H1 (cell line): ENCODE data around the gene SPAG5. TPM values are rescaled to one million over a fixed set of nuclear protein-coding genes. Genes with fewer than 3 reads are reported as not detected.
"Not testable (repeated sequence)": the region's sequence is repeated elsewhere in the genome, so short reads cannot be mapped to it uniquely, and the experiment has no call there.

ENCODE experiments used
- CTCF ChIA-PET: fragments of 300-600 bp; sonication (Branson Sonifier 250); formaldehyde crosslinking; loops from one replicate; lab custom pipeline; 2021; ENCODE audit not compliant: partially characterized antibody; lab: Charles Lee
- POLR2A ChIA-PET: fragments of 300-600 bp; sonication (Branson Sonifier 250); formaldehyde crosslinking; loops from one replicate; lab custom pipeline; 2021; ENCODE audit warnings: inconsistent platforms; ENCODE audit not compliant: partially characterized antibody; lab: Charles Lee
- DNase-seq, 2 experiments: peaks; one replicate each; pipeline versions ENCODE4 v3.0.0 to v3.0.0-alpha.2; 2010 to 2022; ENCODE audit warnings: low spot score in 2 of 2, low read depth in 1 of 2, mixed read lengths in 1 of 2
- FAIRE-seq: peaks from 2 replicates; lab custom pipeline; 2011; peaks lifted over from hg19 to GRCh38; lab: Jason Lieb, UNC
- H2AFZ ChIP-seq: 2 replicates; pipeline ENCODE4 v1.8.1; 2012; ENCODE audit warnings: low read length, inconsistent platforms
- H2AK5ac ChIP-seq: 2 replicates; pipeline ENCODE4 v1.6.1; 2013; ENCODE audit warnings: low read depth, low read length
- H2BK120ac ChIP-seq: replicated peaks from 2 replicates; pipeline ENCODE3; 2013; ENCODE audit warnings: low read depth, low read length, inconsistent platforms
- H2BK12ac ChIP-seq: 2 replicates; pipeline ENCODE4 v1.6.1; 2013; ENCODE audit warnings: low read depth, low read length
- H2BK15ac ChIP-seq: 2 replicates; pipeline ENCODE4 v1.6.1; 2013; ENCODE audit warnings: low read length
- H2BK20ac ChIP-seq: 2 replicates; pipeline ENCODE4 v1.6.1; 2013; ENCODE audit warnings: low read length
- H2BK5ac ChIP-seq: 2 replicates; pipeline ENCODE4 v1.6.1; 2013; ENCODE audit warnings: low read depth, low read length
- H3K14ac ChIP-seq: 2 replicates; pipeline ENCODE4 v1.6.1; 2013; ENCODE audit warnings: inconsistent platforms; ENCODE audit not compliant: insufficient read length
- H3K18ac ChIP-seq: 2 replicates; pipeline ENCODE4 v1.6.1; 2013; ENCODE audit warnings: low read length; ENCODE audit errors: extremely low read depth
- H3K23ac ChIP-seq: 2 replicates; pipeline ENCODE4 v1.6.1; 2013; ENCODE audit warnings: inconsistent platforms; ENCODE audit not compliant: insufficient read length
- H3K23me2 ChIP-seq: 2 replicates; pipeline ENCODE4 v1.6.1; 2013; ENCODE audit warnings: low read depth, low read length
- H3K27ac ChIP-seq: 2 replicates; pipeline ENCODE4 v1.6.1; 2011; ENCODE audit warnings: low read depth, low read length, inconsistent platforms
- H3K27me3 ChIP-seq, 4 experiments: replicated peaks in 1 of 4; 1 replicate in 1 of 4; 2 replicates in 3 of 4; pipeline versions ENCODE4 v1.6.1 to v1.8.1; 2011 to 2013; ENCODE audit warnings: low read length in 3 of 4, mild to moderate bottlenecking in 3 of 4, inconsistent platforms in 2 of 4, mixed read lengths in 2 of 4, moderate library complexity in 1 of 4; ENCODE audit not compliant: control insufficient read depth in 3 of 4, insufficient read depth in 3 of 4; ENCODE audit errors: extremely low read depth in 1 of 4
- H3K36me3 ChIP-seq, 4 experiments: 2 replicates each; pipeline versions ENCODE4 v1.6.1 to v1.8.1; 2011 to 2013; ENCODE audit warnings: mild to moderate bottlenecking in 4 of 4, low read length in 3 of 4, moderate library complexity in 2 of 4, control low read depth in 1 of 4, inconsistent platforms in 1 of 4; ENCODE audit not compliant: insufficient read depth in 4 of 4, control insufficient read depth in 2 of 4
- H3K4ac ChIP-seq: replicated peaks from 2 replicates; pipeline ENCODE3; 2013; ENCODE audit warnings: low read length, low read depth, mixed read lengths, inconsistent platforms; ENCODE audit not compliant: insufficient read length
- H3K4me1 ChIP-seq, 4 experiments: replicated peaks in 1 of 4; 1 replicate in 1 of 4; 2 replicates in 3 of 4; pipeline versions ENCODE4 v1.6.1 to v1.8.1; 2011 to 2013; ENCODE audit warnings: low read length in 3 of 4, inconsistent platforms in 2 of 4, mixed read lengths in 1 of 4; ENCODE audit not compliant: insufficient read depth in 4 of 4, control insufficient read depth in 3 of 4
- H3K4me2 ChIP-seq, 2 experiments: 2 replicates each; pipeline versions ENCODE4 v1.6.1 to v1.8.1; 2011 to 2013; ENCODE audit warnings: low read depth in 2 of 2, low read length in 2 of 2, control low read depth in 1 of 2, inconsistent platforms in 1 of 2, mild to moderate bottlenecking in 1 of 2; ENCODE audit not compliant: insufficient read depth in 1 of 2
- H3K4me3 ChIP-seq, 4 experiments: fragments of 200-600, 300-600 bp in 1 of 4; sonication (generic), shearing (Covaris generic), sonication (Bioruptor Twin) in 1 of 4; 2 replicates each; pipeline versions ENCODE4 v1.5.1 to v1.8.1; 2011 to 2016; ENCODE audit warnings: low read length in 4 of 4, low read depth in 3 of 4, control low read depth in 2 of 4, inconsistent platforms in 2 of 4, mild to moderate bottlenecking in 2 of 4, mixed read lengths in 1 of 4, moderate library complexity in 1 of 4; ENCODE audit not compliant: insufficient read depth in 2 of 4; ENCODE audit errors: extremely low read depth in 1 of 4
- H3K56ac ChIP-seq: replicated peaks from 2 replicates; pipeline ENCODE3; 2013; ENCODE audit warnings: low read depth, mild to moderate bottlenecking, mixed read lengths, low read length, inconsistent platforms; ENCODE audit not compliant: insufficient read length
- H3K79me1 ChIP-seq: 2 replicates; pipeline ENCODE4 v1.6.1; 2013; ENCODE audit warnings: low read depth, low read length, control low read depth
- H3K79me2 ChIP-seq, 2 experiments: 2 replicates each; pipeline versions ENCODE4 v1.6.1 to v1.8.1; 2012 to 2013; ENCODE audit warnings: low read length in 2 of 2, mild to moderate bottlenecking in 2 of 2, inconsistent platforms in 1 of 2; ENCODE audit not compliant: insufficient read depth in 2 of 2, control insufficient read depth in 1 of 2
- H3K9ac ChIP-seq, 4 experiments: replicated peaks in 1 of 4; 1 replicate in 1 of 4; 2 replicates in 3 of 4; pipeline versions ENCODE4 v1.6.1 to v1.8.1; 2011 to 2013; ENCODE audit warnings: low read depth in 3 of 4, low read length in 3 of 4, control low read depth in 2 of 4, mild to moderate bottlenecking in 2 of 4, moderate library complexity in 2 of 4, inconsistent platforms in 1 of 4; ENCODE audit errors: extremely low read depth in 1 of 4
- H3K9me3 ChIP-seq, 2 experiments: 2 replicates each; pipeline versions ENCODE4 v1.6.1 to v1.8.1; 2012 to 2013; ENCODE audit warnings: mild to moderate bottlenecking in 2 of 2, moderate library complexity in 2 of 2, control low read depth in 1 of 2, inconsistent platforms in 1 of 2, low read depth in 1 of 2, low read length in 1 of 2, mixed read lengths in 1 of 2; ENCODE audit not compliant: insufficient read depth in 2 of 2
- H4K20me1 ChIP-seq, 2 experiments: replicated peaks in 1 of 2; 2 replicates each; pipeline versions ENCODE3 to v1.8.1; 2011 to 2013; ENCODE audit warnings: inconsistent platforms in 2 of 2, low read length in 2 of 2, mild to moderate bottlenecking in 1 of 2; ENCODE audit not compliant: insufficient read depth in 2 of 2, control insufficient read depth in 1 of 2
- H4K5ac ChIP-seq: 2 replicates; pipeline ENCODE4 v1.6.1; 2013; ENCODE audit warnings: low read length, low read depth, mixed read lengths, inconsistent platforms; ENCODE audit not compliant: insufficient read length
- H4K8ac ChIP-seq: 2 replicates; pipeline ENCODE4 v1.8.0; 2013; ENCODE audit warnings: mild to moderate bottlenecking, moderate library complexity, low read length, inconsistent platforms; ENCODE audit not compliant: insufficient read depth; ENCODE audit errors: extremely low read depth
- H4K91ac ChIP-seq: replicated peaks from 2 replicates; pipeline ENCODE3; 2013; ENCODE audit warnings: low read length, mixed read lengths, inconsistent platforms; ENCODE audit not compliant: insufficient read length
- WGBS, 2 experiments: shearing (Covaris generic) in 1 of 2; methylation state at CpG; one replicate each; pipeline versions ENCODE4 v1.1.6 to v1.1.7; 2013 to 2015; ENCODE audit warnings: low lambda C conversion rate in 2 of 2, mixed read lengths in 2 of 2, inconsistent platforms in 1 of 2, low coverage in 1 of 2, missing lambda C conversion rate in 1 of 2; ENCODE audit not compliant: insufficient replicate concordance in 2 of 2, insufficient coverage in 1 of 2, insufficient read length in 1 of 2; ENCODE audit errors: extremely low coverage in 1 of 2, missing lambda C conversion rate in 1 of 2; 5-methylcytosine and 5-hydroxymethylcytosine counted together
- polyA plus RNA-seq, 7 experiments: library from polyadenylated mRNA; depleted of rRNA in 3 of 7; stranded (reverse) in 5 of 7; unstranded in 2 of 7; fragments of >200 nt in 5 of 7; fragments of 200-250 nt in 2 of 7; gene quantifications; 1 replicate in 5 of 7; 2 replicates in 1 of 7; 4 replicates in 1 of 7; pipeline versions ENCODE4 v1.2.1 to v1.2.3, GENCODE V29; 2011 to 2013; ENCODE audit warnings: missing spikeins in 2 of 7, mixed read lengths in 2 of 7
- total RNA-seq: library from RNA; stranded (reverse); fragmentation: NEBNext Ultra II Directional; extraction: Animal tissue kit (Norgen Biotek cat#: 25700); gene quantifications from 2 replicates; pipeline ENCODE4 v1.2.1, GENCODE V29; 2021

SPAG5 gene
- total and polyA plus RNA-seq, 2 of the 8 experiments (the other 6 are each of a cell fraction or from before 2014, with no cell fraction given), result 57.1 to 129 TPM

DNA sequence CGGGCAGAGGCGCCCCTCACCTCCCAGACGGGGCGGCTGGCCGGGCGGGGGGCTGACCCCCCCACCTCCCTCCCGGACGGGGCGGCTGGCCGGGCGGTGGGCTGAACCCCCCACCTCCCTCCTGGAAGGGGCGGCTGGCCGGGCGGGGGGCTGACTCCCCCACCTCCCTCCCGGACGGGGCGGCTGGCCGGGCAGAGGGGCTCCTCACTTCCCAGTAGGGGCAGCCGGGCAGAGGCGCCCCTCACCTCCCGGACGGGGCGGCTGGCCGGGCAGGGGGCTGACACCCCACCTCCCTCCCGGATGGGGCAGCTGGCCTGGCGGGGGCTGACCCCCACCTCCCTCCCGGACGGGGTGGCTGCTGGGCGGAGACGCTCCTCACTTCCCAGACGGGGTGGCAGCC lies 5.2 kb upstream of the SPAG5 start:
- ChIA-PET CTCF (interaction anchor here (0.6 kb wide), 1 partner anchor 15 kb away, joined by 3 read pairs; no protein-coding TSS in a partner anchor), POLR2A (interaction anchor here (1.0 kb wide), 1 partner anchor 17 kb away, joined by 3 read pairs; no protein-coding TSS in a partner anchor)
- not testable (repeated sequence) for H4K91ac ChIP-seq, FAIRE-seq, H3K4me3 ChIP-seq, H3K14ac ChIP-seq, H3K18ac ChIP-seq, H2AFZ ChIP-seq, H3K4ac ChIP-seq, DNase-seq, H2BK5ac ChIP-seq, H3K9ac ChIP-seq, H3K9me3 ChIP-seq, H3K56ac ChIP-seq, H3K27me3 ChIP-seq, H3K4me2 ChIP-seq, H3K79me1 ChIP-seq, H2BK15ac ChIP-seq, H4K20me1 ChIP-seq, H2AK5ac ChIP-seq, H3K23ac ChIP-seq, H3K4me1 ChIP-seq, H3K23me2 ChIP-seq, H4K5ac ChIP-seq, H3K36me3 ChIP-seq, H2BK20ac ChIP-seq, H3K27ac ChIP-seq, H2BK120ac ChIP-seq, H2BK12ac ChIP-seq, H3K79me2 ChIP-seq, H4K8ac ChIP-seq
- no CpG with 5 or more reads among the region's 31 CpGs for WGBS, 2 experiments
